LNCaP clone FGC (cell line): Measurements from ENCODE around the gene PARVA.

ENCODE experiments used
- DNase-seq: peaks from one replicate; pipeline ENCODE4 v3.0.0-alpha.2; 2011; ENCODE audit warnings: low read depth
- H3K4me3 ChIP-seq: 2 replicates; pipeline ENCODE4 v1.5.1; 2011; ENCODE audit warnings: mild to moderate bottlenecking, low read depth, low read length, control low read depth
- TF ChIP-seq, protein P1 (sequence below): IDR thresholded peaks from 2 replicates; pipeline ENCODE4 v1.5.1; 2012; ENCODE audit warnings: mild to moderate bottlenecking; ENCODE audit not compliant: control insufficient read depth, insufficient read depth; ENCODE audit errors: extremely low read depth

The PARVA gene

DNA sequence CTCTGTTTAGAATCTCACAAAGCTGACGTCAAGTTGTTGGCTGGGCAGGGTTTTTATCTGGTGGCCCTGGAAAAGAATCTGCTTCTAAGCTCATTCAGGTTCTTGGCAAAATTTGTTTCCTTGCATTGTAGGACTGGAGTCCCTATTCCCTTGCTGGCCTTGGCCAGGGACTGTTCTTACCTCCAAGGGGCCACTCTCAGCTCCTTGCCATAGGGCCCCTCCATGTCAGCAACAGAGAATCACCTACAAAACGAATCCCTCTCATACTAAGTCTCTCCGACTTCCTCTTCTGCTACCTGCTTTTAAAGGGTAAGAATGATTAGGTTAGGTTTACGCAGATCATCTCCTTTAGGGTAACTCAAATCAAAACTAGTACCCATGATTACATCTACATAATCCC lies 63.2 kb downstream of the PARVA start:
- no peak for DNase-seq
- TF ChIP-seq, protein P1, sequence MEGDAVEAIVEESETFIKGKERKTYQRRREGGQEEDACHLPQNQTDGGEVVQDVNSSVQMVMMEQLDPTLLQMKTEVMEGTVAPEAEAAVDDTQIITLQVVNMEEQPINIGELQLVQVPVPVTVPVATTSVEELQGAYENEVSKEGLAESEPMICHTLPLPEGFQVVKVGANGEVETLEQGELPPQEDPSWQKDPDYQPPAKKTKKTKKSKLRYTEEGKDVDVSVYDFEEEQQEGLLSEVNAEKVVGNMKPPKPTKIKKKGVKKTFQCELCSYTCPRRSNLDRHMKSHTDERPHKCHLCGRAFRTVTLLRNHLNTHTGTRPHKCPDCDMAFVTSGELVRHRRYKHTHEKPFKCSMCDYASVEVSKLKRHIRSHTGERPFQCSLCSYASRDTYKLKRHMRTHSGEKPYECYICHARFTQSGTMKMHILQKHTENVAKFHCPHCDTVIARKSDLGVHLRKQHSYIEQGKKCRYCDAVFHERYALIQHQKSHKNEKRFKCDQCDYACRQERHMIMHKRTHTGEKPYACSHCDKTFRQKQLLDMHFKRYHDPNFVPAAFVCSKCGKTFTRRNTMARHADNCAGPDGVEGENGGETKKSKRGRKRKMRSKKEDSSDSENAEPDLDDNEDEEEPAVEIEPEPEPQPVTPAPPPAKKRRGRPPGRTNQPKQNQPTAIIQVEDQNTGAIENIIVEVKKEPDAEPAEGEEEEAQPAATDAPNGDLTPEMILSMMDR, result no peak
- H3K4me3 ChIP-seq, result no peak overlapping the region

GRCh38 chr11:12441231-12441861 lies 64.0 kb downstream of the PARVA start:
- DNase-seq, result no peak
- H3K4me3 ChIP-seq, result no peak overlapping the region
- TF ChIP-seq, protein P1, result no peak

- no peak for DNase-seq
- H3K4me3 ChIP-seq, result no peak overlapping the region
- TF ChIP-seq, protein P1, result no peak
Observed at GRCh38 chr11:12444601-12445000, 67.2 kb downstream of the PARVA start.

GRCh38 chr11:12445001-12445400 lies 67.6 kb downstream of the PARVA start:
- TF ChIP-seq, protein P1, result no peak
- H3K4me3 ChIP-seq, result no peak overlapping the region
- DNase-seq, result no peak

DNA sequence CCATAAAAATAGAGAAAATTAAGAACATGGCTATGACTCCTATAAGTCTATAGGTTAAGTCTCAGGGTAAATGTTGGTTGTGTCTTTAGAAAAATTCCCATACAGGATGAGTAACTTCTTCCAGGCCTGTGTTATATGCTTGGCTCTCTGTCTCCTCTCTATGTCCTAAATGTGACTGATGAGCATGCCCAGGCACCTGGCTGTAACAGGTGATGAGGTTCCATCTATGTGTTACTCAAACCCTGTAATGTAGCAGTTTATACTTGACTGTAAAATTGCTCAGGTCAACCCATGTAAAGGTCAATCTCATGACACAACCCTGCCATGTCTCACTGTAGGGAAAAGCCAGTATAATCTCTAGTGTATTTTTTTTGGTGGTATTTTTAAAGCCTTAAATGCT lies 69.5 kb downstream of the PARVA start:
- TF ChIP-seq, protein P1, result no peak
- H3K4me3 ChIP-seq, result no peak overlapping the region
- DNase-seq, result no peak

- H3K4me3 ChIP-seq, result no peak overlapping the region
- DNase-seq, result no peak
- TF ChIP-seq, protein P1, result no peak
Observed at GRCh38 chr11:12448131-12448939, 71.0 kb downstream of the PARVA start.
